ENCODE measurements around the gene ZNF316.

Gene ZNF316

GRCh38 chr7:6636741-6637543 is at the start of gene ZNF316:
TSS of gene ZNF316 (plus strand) at chr7:6637318. CDS start at chr7:6642410, 5,092 bp downstream.
- CTCF ChIA-PET = no interaction called here
- H3K27me3 Mint-ChIP-seq = peaks cover 9% of the 10 kb centered on the region
- DNase-seq = peak; percentile 72
- H3K27ac Mint-ChIP-seq = peak within 1 kb of the TSS; percentile 87
- peaks cover 29% of the 10 kb centered on the region for H3K4me1 Mint-ChIP-seq
- H3K9me3 Mint-ChIP-seq = peaks cover 5% of the 10 kb centered on the region
- peaks cover 27% of the 10 kb centered on the region for H3K36me3 Mint-ChIP-seq
- H3K4me3 Mint-ChIP-seq = peak within 1 kb of the TSS; percentile 82

- Mint-ChIP-seq H3K9me3 (no peaks in the 10 kb centered on the region), H3K27me3 (no peaks in the 10 kb centered on the region), H3K36me3 (peaks cover 52% of the 10 kb centered on the region), H3K4me3 (peak overlapping the region; percentile 65), H3K4me1 (peaks cover 21% of the 10 kb centered on the region), H3K27ac (peak overlapping the region; percentile 65)
- no peak for DNase-seq
- CTCF ChIA-PET = interaction anchor here (1.1 kb wide), 1 partner anchor 14 kb away, joined by 4 read pairs; no protein-coding TSS in a partner anchor
Measured at GRCh38 chr7:6588566-6588965, 48.6 kb upstream of the ZNF316 start.

- no peaks in the 10 kb centered on the region for H3K9me3 Mint-ChIP-seq
- DNase-seq = no peak
- peak overlapping the region; percentile 65 for H3K4me3 Mint-ChIP-seq
- H3K4me1 Mint-ChIP-seq = peaks cover 21% of the 10 kb centered on the region
- peaks cover 54% of the 10 kb centered on the region for H3K36me3 Mint-ChIP-seq
- CTCF ChIA-PET = interaction anchor here (1.1 to 2.4 kb wide), 6 partner anchors 9 to 140 kb away, joined by 3 to 12 read pairs (median 6); partner anchors contain the start of gene ZDHHC4
- H3K27me3 Mint-ChIP-seq = no peaks in the 10 kb centered on the region
- peak overlapping the region; percentile 85 for H3K27ac Mint-ChIP-seq
Measured at GRCh38 chr7:6589151-6589828, 47.8 kb upstream of the ZNF316 start.

GRCh38 chr7:6589829-6590644 is 47.1 kb upstream of the ZNF316 start, which contains the start of gene INTS15:
TSS of gene INTS15 (plus strand) at chr7:6590021. CDS start at chr7:6590284, 263 bp downstream.
- Mint-ChIP-seq H3K27ac (peak within 1 kb of the TSS; percentile 90), H3K27me3 (no peaks in the 10 kb centered on the region), H3K9me3 (no peaks in the 10 kb centered on the region), H3K4me1 (peaks cover 21% of the 10 kb centered on the region), H3K36me3 (peaks cover 54% of the 10 kb centered on the region), H3K4me3 (peak within 1 kb of the TSS; percentile 86)
- peak; percentile 84 for DNase-seq
- CTCF ChIA-PET = interaction anchor here (1.2 to 2.4 kb wide), 7 partner anchors 9 to 734 kb away, joined by 3 to 12 read pairs (median 6); partner anchors contain the start of gene ZDHHC4

- Mint-ChIP-seq H3K36me3 (peaks cover 58% of the 10 kb centered on the region), H3K27me3 (no peaks in the 10 kb centered on the region), H3K4me1 (peaks cover 21% of the 10 kb centered on the region), H3K4me3 (peak overlapping the region; percentile 86), H3K9me3 (no peaks in the 10 kb centered on the region), H3K27ac (peak overlapping the region; percentile 90)
- no peak for DNase-seq
- CTCF ChIA-PET = interaction anchor here (1.5 to 2.4 kb wide), 6 partner anchors 10 to 734 kb away, joined by 3 to 12 read pairs (median 6); partner anchors contain the start of gene ZDHHC4
Measured at GRCh38 chr7:6590645-6591110, 46.4 kb upstream of the ZNF316 start.

- Mint-ChIP-seq H3K27ac (no peak overlapping the region), H3K9me3 (no peaks in the 10 kb centered on the region), H3K4me1 (no peaks in the 10 kb centered on the region), H3K36me3 (peaks cover 59% of the 10 kb centered on the region), H3K27me3 (no peaks in the 10 kb centered on the region), H3K4me3 (no peak overlapping the region)
- no peak for DNase-seq
- CTCF ChIA-PET = interaction anchor here (1.1 to 1.7 kb wide), 2 partner anchors 10 to 84 kb away, joined by 6 to 7 read pairs; partner anchors contain the start of gene INTS15
Measured at GRCh38 chr7:6600093-6600492, 37.0 kb upstream of the ZNF316 start.

GRCh38 chr7:6604458-6604857 is 32.7 kb upstream of the ZNF316 start:
- Mint-ChIP-seq H3K27ac (no peak overlapping the region), H3K4me1 (no peaks in the 10 kb centered on the region), H3K27me3 (no peaks in the 10 kb centered on the region), H3K36me3 (peaks cover 28% of the 10 kb centered on the region), H3K9me3 (no peaks in the 10 kb centered on the region), H3K4me3 (no peak overlapping the region)
- CTCF ChIA-PET = interaction anchor here (1.3 kb wide), 1 partner anchor 12 kb away, joined by 6 read pairs; no protein-coding TSS in a partner anchor
- DNase-seq = no peak

- CTCF ChIA-PET = interaction anchor here (0.8 kb wide), 1 partner anchor 15 kb away, joined by 3 read pairs; no protein-coding TSS in a partner anchor
- Mint-ChIP-seq H3K27ac (no peak overlapping the region), H3K27me3 (peaks cover 6% of the 10 kb centered on the region), H3K9me3 (no peaks in the 10 kb centered on the region), H3K36me3 (peaks cover 25% of the 10 kb centered on the region), H3K4me3 (no peak overlapping the region), H3K4me1 (peaks cover 6% of the 10 kb centered on the region)
- no peak for DNase-seq
Measured at GRCh38 chr7:6606866-6607583, 30.1 kb upstream of the ZNF316 start.

- peaks cover 6% of the 10 kb centered on the region for H3K4me1 Mint-ChIP-seq
- no peak for DNase-seq
- H3K9me3 Mint-ChIP-seq = no peaks in the 10 kb centered on the region
- peaks cover 9% of the 10 kb centered on the region for H3K27me3 Mint-ChIP-seq
- H3K27ac Mint-ChIP-seq = no peak overlapping the region
- CTCF ChIA-PET = no interaction called here
- no peak overlapping the region for H3K4me3 Mint-ChIP-seq
- peaks cover 18% of the 10 kb centered on the region for H3K36me3 Mint-ChIP-seq
Measured at GRCh38 chr7:6607651-6608051, 29.5 kb upstream of the ZNF316 start.

GRCh38 chr7:6608081-6608480 is 29.0 kb upstream of the ZNF316 start:
- Mint-ChIP-seq H3K4me3 (no peak overlapping the region), H3K4me1 (peaks cover 6% of the 10 kb centered on the region), H3K27me3 (peaks cover 13% of the 10 kb centered on the region), H3K27ac (no peak overlapping the region), H3K9me3 (no peaks in the 10 kb centered on the region), H3K36me3 (peaks cover 17% of the 10 kb centered on the region)
- no peak for DNase-seq
- CTCF ChIA-PET = no interaction called here

GRCh38 chr7:6608794-6609193 is 28.3 kb upstream of the ZNF316 start:
- peaks cover 21% of the 10 kb centered on the region for H3K27me3 Mint-ChIP-seq
- H3K4me1 Mint-ChIP-seq = peaks cover 6% of the 10 kb centered on the region
- no peak overlapping the region for H3K27ac Mint-ChIP-seq
- no peaks in the 10 kb centered on the region for H3K9me3 Mint-ChIP-seq
- no peak for DNase-seq
- H3K4me3 Mint-ChIP-seq = no peak overlapping the region
- CTCF ChIA-PET = no interaction called here
- H3K36me3 Mint-ChIP-seq = peaks cover 14% of the 10 kb centered on the region

GRCh38 chr7:6612819-6613218 is 24.3 kb upstream of the ZNF316 start:
- peaks cover 57% of the 10 kb centered on the region for H3K27me3 Mint-ChIP-seq
- CTCF ChIA-PET = no interaction called here
- H3K9me3 Mint-ChIP-seq = no peaks in the 10 kb centered on the region
- no peak overlapping the region for H3K27ac Mint-ChIP-seq
- H3K4me1 Mint-ChIP-seq = peaks cover 13% of the 10 kb centered on the region
- H3K4me3 Mint-ChIP-seq = no peak overlapping the region
- peaks cover 3% of the 10 kb centered on the region for H3K36me3 Mint-ChIP-seq
- no peak for DNase-seq

- CTCF ChIA-PET = no interaction called here
- H3K27me3 Mint-ChIP-seq = peaks cover 64% of the 10 kb centered on the region
- DNase-seq = no peak
- H3K36me3 Mint-ChIP-seq = peaks cover 3% of the 10 kb centered on the region
- H3K4me1 Mint-ChIP-seq = peaks cover 16% of the 10 kb centered on the region
- no peak overlapping the region for H3K27ac Mint-ChIP-seq
- no peak overlapping the region for H3K4me3 Mint-ChIP-seq
- no peaks in the 10 kb centered on the region for H3K9me3 Mint-ChIP-seq
Measured at GRCh38 chr7:6613706-6614105, 23.4 kb upstream of the ZNF316 start.

Measured in activated naive CD4-positive, alpha-beta T cell treated with anti-CD3 and anti-CD28 coated beads, Interleukin-2, amount 10 ng/mL, durations not matched to agents 7 days and 5 days (primary cell).